ENCODE measurements around the gene GDPD4. TPM values are rescaled to one million over a fixed set of nuclear protein-coding genes. Genes with fewer than 3 reads are reported as not detected.

Gene GDPD4
- total and polyA plus RNA-seq, 4 donors, result 0.08 to 1.1 TPM; not detected in 2

- peaks cover 0 to 39% (median 18%) of the 10 kb centered on the region in 4 donors for H3K36me3 ChIP-seq (ENCODE audit: control insufficient read depth in 4 of 4, insufficient read depth in 3 of 4, low read depth in 1 of 4, low read length in 3 of 4)
- WGBS, result 80% methylated on average over 16 of the region's 16 CpGs
- no peaks in the 10 kb centered on the region for H3K4me1 ChIP-seq (ENCODE audit: control insufficient read depth in 4 of 4, insufficient read depth in 4 of 4, low read length in 3 of 4)
- H3K4me3 ChIP-seq (ENCODE audit: low read depth in 1 of 3, low read length in 3 of 3), result no peak overlapping the region
- no peaks in the 10 kb centered on the region for H3K9me3 ChIP-seq (ENCODE audit: control insufficient read depth in 4 of 4, low read length in 3 of 4)
- H3K27me3 ChIP-seq (ENCODE audit: control insufficient read depth in 4 of 4, insufficient read depth in 4 of 4, low read length in 3 of 4), result no peaks in the 10 kb centered on the region
- no peak overlapping the region for H3K9ac ChIP-seq (ENCODE audit: low read depth in 1 of 2, low read length in 2 of 2)
- DNase-seq (ENCODE audit: low spot score), result no peak
- no peak overlapping the region for H3K27ac ChIP-seq (ENCODE audit: low read depth in 1 of 2, low read length in 2 of 2)
- TF ChIP-seq MAX (IDR thresholded peaks at IDR 0.05) (no peak), NR2F2 (IDR thresholded peaks at IDR 0.05) (no peak), ZBTB33 (IDR thresholded peaks at IDR 0.05) (no peak), YY1 (IDR thresholded peaks at IDR 0.05) (no peak), EGR1 (IDR thresholded peaks at IDR 0.05; ENCODE audit: low read depth in 2 of 2) (no peak), GABPA (IDR thresholded peaks at IDR 0.05 in 1 of 2, conservative IDR thresholded peaks at IDR 0.05 in 1 of 2) (no peak), FOXA1 (IDR thresholded peaks at IDR 0.05) (no peak), RAD21 (IDR thresholded peaks at IDR 0.05) (no peak), SP1 (IDR thresholded peaks at IDR 0.05) (no peak), HNF4G (IDR thresholded peaks at IDR 0.05) (no peak), REST (IDR thresholded peaks at IDR 0.05) (no peak), ATF3 (IDR thresholded peaks at IDR 0.05) (no peak), FOXA2 (IDR thresholded peaks at IDR 0.05) (no peak), RXRA (IDR thresholded peaks at IDR 0.05) (no peak), HNF4A (conservative IDR thresholded peaks at IDR 0.05) (no peak), CTCF (IDR thresholded peaks at IDR 0.05; ENCODE audit: low read depth, low read length, missing input control) (no peak), TAF1 (conservative IDR thresholded peaks at IDR 0.05) (no peak)
Measured at GRCh38 chr11:77195071-77195755, 106.3 kb downstream of the GDPD4 start.

Measured in liver (tissue), 9 donors.